Stimulated activated memory B cell treated with anti-CD40 and anti-IgM and Interleukin-4, amounts not matched to agents 10 μg/mL and 1 μg/mL and 100 μg/mL, for 72 hours (primary cell): Measurements from ENCODE around the gene HEY2.

Experiments
- ATAC-seq: fragments of 150-1000 bp; cut with Tn5 transposase; 2 replicates; pipeline ENCODE4 v1.10.0; 2021
- H3K27ac Mint-ChIP-seq: one replicate; pipeline ENCODE4 v1.8.0; 2022; ENCODE audit warnings: mild to moderate bottlenecking, mixed read lengths
- H3K27me3 Mint-ChIP-seq: one replicate; pipeline ENCODE4 v1.8.0; 2022; ENCODE audit warnings: mixed read lengths
- H3K36me3 Mint-ChIP-seq: one replicate; pipeline ENCODE4 v1.8.0; 2022; ENCODE audit warnings: mixed read lengths
- H3K4me1 Mint-ChIP-seq: one replicate; pipeline ENCODE4 v1.8.0; 2022; ENCODE audit warnings: mixed read lengths
- H3K4me3 Mint-ChIP-seq: one replicate; pipeline ENCODE4 v1.8.0; 2022; ENCODE audit warnings: mild to moderate bottlenecking, moderate library complexity, mixed read lengths
- H3K9me3 Mint-ChIP-seq: one replicate; pipeline ENCODE4 v1.8.0; 2022; ENCODE audit warnings: mixed read lengths

The HEY2 gene

DNA sequence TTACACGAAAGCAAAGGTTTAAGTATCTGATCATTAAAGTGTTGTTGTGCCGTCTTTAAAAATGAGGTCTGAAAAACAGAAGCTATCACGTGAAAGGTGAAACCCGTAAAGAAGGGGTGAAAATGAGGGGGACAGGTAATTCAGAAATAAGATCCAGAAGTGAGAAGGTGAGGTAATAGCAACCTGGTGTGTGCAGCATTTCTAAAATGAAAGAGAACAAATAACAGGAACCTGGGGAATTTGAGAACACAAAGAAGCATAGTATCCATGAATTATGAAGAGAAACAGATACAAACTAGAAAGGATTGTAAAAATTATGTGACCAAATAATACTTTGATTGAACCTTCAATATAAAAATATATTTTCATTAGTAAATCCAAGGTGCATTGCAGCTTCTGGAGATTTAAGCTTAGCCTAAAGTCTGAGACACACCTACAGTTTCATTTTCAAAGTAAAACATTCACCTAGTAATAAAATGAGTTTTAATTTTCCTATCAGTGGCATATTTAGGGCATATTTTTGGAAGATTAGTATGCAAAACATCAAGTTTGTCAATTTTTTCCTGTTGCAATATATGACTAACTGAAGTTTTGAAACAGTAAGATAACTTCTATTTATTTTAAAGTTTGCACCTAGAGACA, 1.4 kb downstream of the HEY2 start:
- peaks cover 43% of the 10 kb centered on the region for H3K4me1 Mint-ChIP-seq
- H3K27me3 Mint-ChIP-seq: peaks cover 68% of the 10 kb centered on the region
- H3K9me3 Mint-ChIP-seq: no peaks in the 10 kb centered on the region
- H3K4me3 Mint-ChIP-seq: no peak overlapping the region
- H3K36me3 Mint-ChIP-seq: no peaks in the 10 kb centered on the region
- no peak overlapping the region for H3K27ac Mint-ChIP-seq
- no peak for ATAC-seq

DNA sequence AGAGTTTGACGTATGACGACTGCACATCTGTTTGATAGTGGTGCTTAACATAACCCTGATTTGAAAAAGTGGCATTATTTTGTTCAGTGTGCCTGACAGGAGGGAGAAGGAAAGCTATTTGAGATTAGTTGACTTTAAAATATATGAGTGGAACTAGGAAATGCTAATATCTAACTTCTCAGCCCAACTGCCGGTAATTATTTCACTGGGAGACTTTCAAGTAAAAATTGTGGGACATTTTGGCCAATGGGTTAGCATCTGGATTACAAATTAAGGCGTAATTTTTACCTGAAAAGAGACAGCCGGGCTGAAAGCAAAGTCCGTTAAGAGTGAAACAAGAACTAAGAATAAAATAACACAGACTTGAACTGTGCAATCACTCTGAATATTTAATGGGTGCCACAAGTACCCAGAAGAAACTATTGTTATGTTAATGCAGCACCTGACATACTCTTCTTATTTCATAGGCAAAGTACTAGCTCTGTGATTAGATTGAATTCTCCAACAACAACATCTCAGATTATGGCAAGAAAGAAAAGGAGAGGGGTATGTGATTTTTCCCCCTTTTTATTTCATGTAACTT, 2.0 kb downstream of the HEY2 start:
- Mint-ChIP-seq H3K9me3 (no peaks in the 10 kb centered on the region), H3K4me3 (no peak overlapping the region), H3K36me3 (no peaks in the 10 kb centered on the region), H3K4me1 (peaks cover 43% of the 10 kb centered on the region), H3K27ac (no peak overlapping the region), H3K27me3 (peaks cover 62% of the 10 kb centered on the region)
- ATAC-seq: no peak

DNA sequence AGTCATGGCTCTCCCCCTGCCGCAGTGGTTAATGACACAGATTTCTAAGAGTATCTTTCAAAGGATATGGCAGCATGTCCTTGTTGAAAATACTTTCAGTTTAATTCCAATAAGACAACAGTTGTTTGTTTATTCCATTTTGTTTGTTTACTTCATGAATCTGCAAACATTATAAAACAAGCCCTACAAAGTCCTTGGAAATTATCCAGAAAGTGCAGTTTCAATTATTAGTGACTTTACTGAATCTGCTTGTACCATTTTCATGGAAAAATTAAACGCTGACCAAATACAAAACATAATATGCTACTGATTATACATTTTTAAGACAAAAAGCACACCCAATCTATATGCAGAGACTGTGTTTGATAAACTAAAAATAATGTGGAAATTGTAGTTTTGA, 3.3 kb downstream of the HEY2 start:
- H3K27ac Mint-ChIP-seq: no peak overlapping the region
- H3K36me3 Mint-ChIP-seq: no peaks in the 10 kb centered on the region
- no peak for ATAC-seq
- H3K27me3 Mint-ChIP-seq: peaks cover 48% of the 10 kb centered on the region
- H3K9me3 Mint-ChIP-seq: no peaks in the 10 kb centered on the region
- no peak overlapping the region for H3K4me3 Mint-ChIP-seq
- peaks cover 30% of the 10 kb centered on the region for H3K4me1 Mint-ChIP-seq

DNA sequence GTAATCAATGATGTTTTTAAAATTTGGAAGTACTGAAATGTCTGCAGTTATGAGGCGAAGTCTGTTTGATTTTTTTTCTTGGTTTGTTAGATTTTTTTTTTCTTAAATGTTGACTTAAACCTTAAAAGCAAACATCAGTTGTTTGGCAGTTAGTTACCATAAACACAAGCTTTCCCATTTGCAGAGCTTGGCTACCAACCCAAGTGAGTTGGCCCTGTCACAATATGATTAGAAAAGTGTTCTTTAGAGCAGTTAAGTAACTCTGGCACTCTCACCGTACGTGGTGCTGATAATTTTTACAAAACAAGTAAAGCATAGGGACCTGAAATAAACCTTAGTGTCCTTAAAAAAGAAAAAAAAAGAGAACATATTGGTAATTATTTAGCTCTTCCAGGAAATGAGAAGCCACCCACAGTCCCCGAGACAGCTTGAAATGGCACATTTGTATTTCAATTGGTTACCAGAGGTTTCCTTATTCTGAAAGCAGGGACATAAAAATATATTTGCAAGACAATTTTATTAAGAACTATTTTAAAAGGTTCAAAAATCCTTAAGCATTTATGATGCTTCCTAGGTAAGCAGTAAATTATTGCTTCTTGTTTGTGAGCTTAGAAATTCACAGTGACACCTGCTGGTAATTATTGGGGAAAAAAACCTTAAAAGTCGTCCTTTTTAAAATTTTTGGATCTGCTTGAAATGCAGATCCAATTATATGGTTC, 3.9 kb downstream of the HEY2 start:
- ATAC-seq: no peak
- H3K4me1 Mint-ChIP-seq: peaks cover 24% of the 10 kb centered on the region
- no peaks in the 10 kb centered on the region for H3K9me3 Mint-ChIP-seq
- H3K27ac Mint-ChIP-seq: no peak overlapping the region
- no peaks in the 10 kb centered on the region for H3K36me3 Mint-ChIP-seq
- H3K4me3 Mint-ChIP-seq: no peak overlapping the region
- H3K27me3 Mint-ChIP-seq: peaks cover 42% of the 10 kb centered on the region

DNA sequence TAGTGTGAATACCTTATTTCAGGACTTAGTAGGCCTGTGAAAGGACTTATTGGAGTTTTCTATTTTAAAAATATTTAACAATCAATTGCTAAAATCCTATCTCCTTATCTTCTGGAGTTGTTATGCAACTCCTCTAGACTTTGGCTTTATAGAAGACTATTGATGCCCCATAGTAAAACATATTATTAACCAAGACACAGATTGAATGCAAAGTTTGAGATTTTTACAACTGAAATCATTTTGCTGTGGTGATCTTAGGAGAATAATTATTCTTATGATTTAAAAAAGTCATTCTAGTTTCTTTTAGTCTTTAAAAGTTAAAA, 4.5 kb downstream of the HEY2 start:
- Mint-ChIP-seq H3K27ac (no peak overlapping the region), H3K36me3 (no peaks in the 10 kb centered on the region), H3K27me3 (peaks cover 41% of the 10 kb centered on the region), H3K9me3 (no peaks in the 10 kb centered on the region), H3K4me3 (no peak overlapping the region), H3K4me1 (peaks cover 20% of the 10 kb centered on the region)
- ATAC-seq: no peak

DNA sequence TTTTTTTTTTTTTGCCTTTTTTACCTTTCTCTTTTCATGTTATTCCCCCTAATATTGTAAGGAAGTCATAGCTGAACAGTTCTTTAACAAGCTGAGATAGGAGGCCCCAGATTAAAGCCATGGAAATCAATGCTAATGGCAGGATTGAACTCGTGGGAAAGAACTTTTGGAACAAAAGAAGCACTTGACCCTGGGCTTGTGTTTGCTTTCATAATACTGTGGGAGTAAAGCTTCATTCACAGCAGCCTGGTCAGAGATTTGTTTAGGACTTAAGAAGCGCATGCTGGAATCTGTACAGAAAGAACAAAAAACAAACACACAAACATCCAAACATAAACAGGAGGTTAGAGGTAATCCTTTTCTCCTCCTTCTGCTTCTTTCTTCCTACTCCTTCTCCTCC, 5.1 kb downstream of the HEY2 start:
- H3K4me3 Mint-ChIP-seq: no peak overlapping the region
- no peak overlapping the region for H3K27ac Mint-ChIP-seq
- peaks cover 23% of the 10 kb centered on the region for H3K4me1 Mint-ChIP-seq
- H3K9me3 Mint-ChIP-seq: no peaks in the 10 kb centered on the region
- no peak for ATAC-seq
- no peaks in the 10 kb centered on the region for H3K36me3 Mint-ChIP-seq
- H3K27me3 Mint-ChIP-seq: peaks cover 45% of the 10 kb centered on the region

DNA sequence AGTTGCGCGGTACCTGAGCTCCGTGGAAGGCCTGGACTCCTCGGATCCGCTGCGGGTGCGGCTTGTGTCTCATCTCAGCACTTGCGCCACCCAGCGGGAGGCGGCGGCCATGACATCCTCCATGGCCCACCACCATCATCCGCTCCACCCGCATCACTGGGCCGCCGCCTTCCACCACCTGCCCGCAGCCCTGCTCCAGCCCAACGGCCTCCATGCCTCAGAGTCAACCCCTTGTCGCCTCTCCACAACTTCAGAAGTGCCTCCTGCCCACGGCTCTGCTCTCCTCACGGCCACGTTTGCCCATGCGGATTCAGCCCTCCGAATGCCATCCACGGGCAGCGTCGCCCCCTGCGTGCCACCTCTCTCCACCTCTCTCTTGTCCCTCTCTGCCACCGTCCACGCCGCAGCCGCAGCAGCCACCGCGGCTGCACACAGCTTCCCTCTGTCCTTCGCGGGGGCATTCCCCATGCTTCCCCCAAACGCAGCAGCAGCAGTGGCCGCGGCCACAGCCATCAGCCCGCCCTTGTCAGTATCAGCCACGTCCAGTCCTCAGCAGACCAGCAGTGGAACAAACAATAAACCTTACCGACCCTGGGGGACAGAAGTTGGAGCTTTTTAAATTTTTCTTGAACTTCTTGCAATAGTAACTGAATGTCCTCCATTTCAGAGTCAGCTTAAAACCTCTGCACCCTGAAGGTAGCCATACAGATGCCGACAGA, 9.9 kb downstream of the HEY2 start:
- Mint-ChIP-seq H3K27me3 (peaks cover 38% of the 10 kb centered on the region), H3K4me1 (peaks cover 11% of the 10 kb centered on the region), H3K36me3 (no peaks in the 10 kb centered on the region), H3K27ac (no peak overlapping the region), H3K4me3 (no peak overlapping the region), H3K9me3 (no peaks in the 10 kb centered on the region)
- no peak for ATAC-seq

DNA sequence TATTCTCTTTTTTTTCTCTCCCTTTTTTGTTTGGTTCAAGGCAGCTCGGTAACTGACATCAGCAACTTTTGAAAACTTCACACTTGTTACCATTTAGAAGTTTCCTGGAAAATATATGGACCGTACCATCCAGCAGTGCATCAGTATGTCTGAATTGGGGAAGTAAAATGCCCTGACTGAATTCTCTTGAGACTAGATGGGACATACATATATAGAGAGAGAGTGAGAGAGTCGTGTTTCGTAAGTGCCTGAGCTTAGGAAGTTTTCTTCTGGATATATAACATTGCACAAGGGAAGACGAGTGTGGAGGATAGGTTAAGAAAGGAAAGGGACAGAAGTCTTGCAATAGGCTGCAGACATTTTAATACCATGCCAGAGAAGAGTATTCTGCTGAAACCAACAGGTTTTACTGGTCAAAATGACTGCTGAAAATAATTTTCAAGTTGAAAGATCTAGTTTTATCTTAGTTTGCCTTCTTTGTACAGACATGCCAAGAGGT, 10.6 kb downstream of the HEY2 start:
- Mint-ChIP-seq H3K36me3 (no peaks in the 10 kb centered on the region), H3K4me3 (no peak overlapping the region), H3K27ac (no peak overlapping the region), H3K9me3 (no peaks in the 10 kb centered on the region), H3K27me3 (peaks cover 40% of the 10 kb centered on the region), H3K4me1 (peaks cover 11% of the 10 kb centered on the region)
- ATAC-seq: no peak

DNA sequence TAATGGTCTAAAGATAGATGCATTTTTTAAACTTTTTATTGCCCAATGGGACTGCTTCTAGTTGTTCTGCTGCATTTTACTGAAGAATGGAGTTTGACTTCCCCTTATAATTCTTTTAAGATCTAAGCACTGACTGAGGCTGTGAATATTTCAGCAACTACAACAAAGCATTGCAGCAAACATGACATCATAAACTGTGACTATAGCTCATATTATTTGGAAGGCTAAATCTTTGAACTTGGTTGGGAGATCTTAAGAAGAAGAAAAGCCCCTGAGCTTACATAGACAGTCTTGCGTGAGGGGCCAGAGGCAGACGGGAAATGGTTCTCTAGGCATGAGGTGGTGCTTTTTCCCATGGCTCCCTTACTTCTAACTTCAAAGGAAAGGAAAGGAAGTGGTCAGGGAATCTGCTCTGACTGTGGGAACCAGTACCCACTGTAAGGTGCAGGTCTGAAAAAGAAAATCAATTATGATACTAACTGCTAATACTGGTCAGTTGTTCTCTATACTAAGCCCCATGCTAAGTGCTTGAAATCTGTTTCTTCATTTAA, 14.8 kb downstream of the HEY2 start:
- Mint-ChIP-seq H3K9me3 (no peaks in the 10 kb centered on the region), H3K27ac (no peak overlapping the region)
- ATAC-seq: no peak

DNA sequence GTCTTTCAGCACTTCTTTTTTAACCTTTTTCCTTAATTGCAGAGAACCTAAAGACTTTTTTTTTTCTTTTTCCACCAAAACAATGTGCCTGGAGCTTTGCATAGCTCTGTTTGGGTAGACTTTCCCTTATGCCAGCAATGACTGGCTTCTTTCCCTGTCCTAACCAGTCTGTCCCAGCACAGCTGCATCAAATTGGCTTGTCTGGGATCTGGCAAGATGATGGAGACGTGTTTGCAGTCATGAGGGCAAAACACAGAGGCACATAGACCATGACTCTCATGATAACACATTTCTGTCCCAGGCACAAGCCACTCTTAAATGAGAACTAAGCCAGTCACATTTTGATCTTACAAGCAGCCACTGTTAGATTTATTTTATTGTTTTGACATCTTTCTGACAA, 16.5 kb downstream of the HEY2 start:
- peaks cover 6% of the 10 kb centered on the region for H3K4me1 Mint-ChIP-seq
- H3K9me3 Mint-ChIP-seq: no peaks in the 10 kb centered on the region
- ATAC-seq: no peak
- H3K27me3 Mint-ChIP-seq: peaks cover 24% of the 10 kb centered on the region
- H3K4me3 Mint-ChIP-seq: no peak overlapping the region
- no peak overlapping the region for H3K27ac Mint-ChIP-seq
- H3K36me3 Mint-ChIP-seq: no peaks in the 10 kb centered on the region

More for the DNA sequence above, 14.8 kb downstream of the HEY2 start:
- Mint-ChIP-seq H3K4me3 (no peak overlapping the region), H3K27me3 (peaks cover 34% of the 10 kb centered on the region), H3K36me3 (no peaks in the 10 kb centered on the region), H3K4me1 (peaks cover 11% of the 10 kb centered on the region)

DNA sequence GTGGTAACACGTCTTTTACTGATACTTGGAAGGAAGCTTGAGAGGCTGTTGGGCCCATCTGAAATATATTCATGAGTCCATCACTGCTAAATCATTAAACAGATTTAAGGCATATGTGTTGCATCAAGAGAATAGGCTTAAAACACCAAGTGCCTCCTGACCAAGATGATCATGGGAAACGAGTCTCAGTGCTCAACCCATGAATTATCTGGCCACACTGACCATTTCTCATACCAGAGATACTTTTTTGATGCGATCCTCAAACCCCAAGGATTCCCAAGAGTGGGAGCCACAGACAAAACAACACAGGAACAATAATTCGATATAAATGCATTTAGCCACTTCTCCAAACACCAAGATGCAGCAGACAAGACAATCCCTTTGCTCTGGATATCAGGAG, 17.2 kb downstream of the HEY2 start:
- H3K36me3 Mint-ChIP-seq: no peaks in the 10 kb centered on the region
- no peaks in the 10 kb centered on the region for H3K9me3 Mint-ChIP-seq
- H3K27me3 Mint-ChIP-seq: peaks cover 19% of the 10 kb centered on the region
- no peak overlapping the region for H3K4me3 Mint-ChIP-seq
- H3K27ac Mint-ChIP-seq: no peak overlapping the region
- ATAC-seq: no peak
- H3K4me1 Mint-ChIP-seq: peaks cover 6% of the 10 kb centered on the region

DNA sequence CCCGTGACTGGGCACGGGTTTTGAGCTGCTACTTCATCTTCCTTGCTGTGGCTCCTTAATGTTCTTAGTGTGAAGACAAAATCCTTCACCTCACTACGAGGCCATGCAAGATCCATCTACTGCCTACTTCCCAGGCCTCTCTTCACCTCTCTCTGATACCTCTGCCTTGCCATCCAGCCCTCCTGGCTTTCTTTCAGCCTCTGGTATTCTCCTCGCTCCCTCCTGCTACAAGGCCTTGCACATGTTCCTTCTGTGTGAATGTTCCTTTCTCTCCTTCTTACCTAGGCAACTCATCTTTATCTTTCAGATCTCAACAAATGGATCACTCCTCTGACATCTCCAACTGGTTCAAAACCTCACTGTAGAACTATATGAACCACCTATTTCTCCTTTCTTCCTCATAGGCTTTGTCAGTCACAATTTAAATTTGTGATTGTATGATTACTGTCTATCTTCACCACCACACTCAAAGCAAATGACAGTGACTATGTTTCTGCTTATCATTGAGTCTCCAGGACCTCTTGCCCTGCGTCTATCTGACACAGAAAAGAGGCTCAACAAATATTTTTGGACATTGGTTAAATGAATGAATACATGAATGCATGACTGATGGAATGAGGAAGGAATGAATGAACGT, 19.8 kb downstream of the HEY2 start:
- Mint-ChIP-seq H3K4me3 (no peak overlapping the region), H3K27ac (no peak overlapping the region), H3K9me3 (no peaks in the 10 kb centered on the region), H3K4me1 (peaks cover 6% of the 10 kb centered on the region), H3K27me3 (peaks cover 3% of the 10 kb centered on the region), H3K36me3 (no peaks in the 10 kb centered on the region)
- ATAC-seq: no peak

DNA sequence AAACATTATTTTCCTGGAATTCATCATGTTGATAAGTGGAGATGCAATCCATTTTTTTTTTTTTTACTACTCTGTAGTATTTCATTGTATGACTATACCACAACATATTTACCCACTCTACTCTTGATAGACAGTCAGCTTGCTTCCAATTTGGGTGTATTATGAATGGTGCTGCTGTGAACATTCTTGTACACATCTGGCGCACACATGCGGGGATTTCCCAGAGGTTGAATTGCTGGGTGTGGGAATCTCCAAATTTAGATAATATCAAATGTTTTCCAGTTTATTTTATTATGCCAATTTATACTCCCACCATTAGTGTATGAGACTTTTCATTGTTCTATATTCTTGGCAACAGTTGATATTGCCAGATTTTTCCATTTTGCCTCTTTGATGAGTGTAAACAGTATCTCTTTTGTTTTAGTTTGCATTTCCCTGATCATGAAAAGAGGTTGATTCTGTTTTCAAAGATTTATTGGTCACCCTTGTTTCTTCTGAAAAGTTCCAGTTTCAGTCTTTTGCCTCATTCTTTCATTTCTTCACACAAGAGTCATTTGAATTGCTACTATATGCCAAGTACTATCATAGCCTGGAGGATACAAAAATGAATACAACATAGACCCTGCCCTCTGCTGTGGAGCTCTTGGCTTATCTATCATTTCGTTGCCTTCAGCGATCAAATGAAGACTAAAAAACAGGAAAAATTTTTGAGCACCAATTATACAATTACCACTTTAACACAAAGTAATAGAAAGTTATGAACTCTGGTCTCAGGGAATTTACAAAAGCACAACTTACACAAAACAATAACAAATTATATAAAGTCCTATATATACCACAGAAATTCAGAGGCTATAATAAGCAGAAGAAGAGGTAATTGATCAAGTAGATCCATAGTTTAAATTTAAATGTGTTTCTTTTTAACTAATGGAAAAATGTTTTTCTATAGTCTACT, 24.2 kb downstream of the HEY2 start:
- Mint-ChIP-seq H3K4me1 (peaks cover 6% of the 10 kb centered on the region), H3K27ac (no peak overlapping the region), H3K4me3 (no peak overlapping the region), H3K36me3 (no peaks in the 10 kb centered on the region), H3K9me3 (no peaks in the 10 kb centered on the region), H3K27me3 (no peaks in the 10 kb centered on the region)
- ATAC-seq: no peak
